ENCODE results near the gene PLXDC2.

PLXDC2 gene

GRCh38 chr10:19862811-19863515, 46.7 kb downstream of the PLXDC2 start:
- DNase-seq: no peak

- peak; percentile 50 for DNase-seq
Observed at GRCh38 chr10:19865676-19866075, 49.4 kb downstream of the PLXDC2 start.

GRCh38 chr10:19869370-19869769, 53.1 kb downstream of the PLXDC2 start:
- DNase-seq: no peak

GRCh38 chr10:19872504-19873271, 56.5 kb downstream of the PLXDC2 start:
- DNase-seq: no peak

GRCh38 chr10:19874190-19874589, 58.0 kb downstream of the PLXDC2 start:
- DNase-seq: no peak

- peak; percentile 27 for DNase-seq
Observed at GRCh38 chr10:19874791-19875190, 58.6 kb downstream of the PLXDC2 start.

- no peak for DNase-seq
Observed at GRCh38 chr10:19876570-19876969, 60.3 kb downstream of the PLXDC2 start.

- no peak for DNase-seq
Observed at GRCh38 chr10:19877466-19878255, 61.4 kb downstream of the PLXDC2 start.

- peak; percentile 80 for DNase-seq
Observed at GRCh38 chr10:19882621-19883020, 66.4 kb downstream of the PLXDC2 start.

GRCh38 chr10:19888061-19888660, 71.9 kb downstream of the PLXDC2 start:
- no peak for DNase-seq

- no peak for DNase-seq
Observed at GRCh38 chr10:19889256-19889655, 73.0 kb downstream of the PLXDC2 start.

GRCh38 chr10:19891429-19891828, 75.2 kb downstream of the PLXDC2 start:
- DNase-seq: no peak

- DNase-seq: no peak
Observed at GRCh38 chr10:19892270-19892669, 76.0 kb downstream of the PLXDC2 start.

GRCh38 chr10:19892677-19893076, 76.4 kb downstream of the PLXDC2 start:
- no peak for DNase-seq

- DNase-seq: peak; percentile 72
Observed at GRCh38 chr10:19895500-19895899, 79.3 kb downstream of the PLXDC2 start.

- no peak for DNase-seq
Observed at GRCh38 chr10:19902456-19902855, 86.2 kb downstream of the PLXDC2 start.

- peak; percentile 45 for DNase-seq
Observed at GRCh38 chr10:19904202-19904661, 88.0 kb downstream of the PLXDC2 start.

- peak; percentile 25 for DNase-seq
Observed at GRCh38 chr10:19906108-19906791, 90.0 kb downstream of the PLXDC2 start.

- DNase-seq: no peak
Observed at GRCh38 chr10:19908991-19909696, 92.9 kb downstream of the PLXDC2 start.

- DNase-seq: no peak
Observed at GRCh38 chr10:19911886-19912285, 95.7 kb downstream of the PLXDC2 start.

- no peak for DNase-seq
Observed at GRCh38 chr10:19913987-19914386, 97.8 kb downstream of the PLXDC2 start.

GRCh38 chr10:19915125-19915524, 98.9 kb downstream of the PLXDC2 start:
- DNase-seq: no peak

Measured in inflammatory macrophage treated with lipopolysaccharide for 4 hours (primary cell).